Calu3 (cell line): ENCODE measurements around the gene SLIT3. TPM values are rescaled to one million over a fixed set of nuclear protein-coding genes. Genes with fewer than 3 reads are reported as not detected.

Experiments used
- BruUV-seq: library from RNA; stranded (reverse); fragments of 400-500 nt; replicated peaks from 2 replicates; lab custom pipeline; 2021; lab: Mats Ljungman, UMichigan
- CTCF ChIA-PET: fragments of 300-600 bp; sonication (Branson Sonifier 250); formaldehyde crosslinking; loops from one replicate; lab custom pipeline; 2022; ENCODE audit warnings: antibody characterized with exemption; lab: Charles Lee
- DNase-seq: peaks from one replicate; pipeline ENCODE4 v3.0.0; 2022
- H3K27ac Mint-ChIP-seq: one replicate; pipeline ENCODE4 v1.8.0; 2022; ENCODE audit warnings: mixed read lengths; ENCODE audit not compliant: unreplicated experiment
- H3K27me3 Mint-ChIP-seq: one replicate; pipeline ENCODE4 v1.8.0; 2022; ENCODE audit warnings: mixed read lengths; ENCODE audit not compliant: unreplicated experiment
- H3K36me3 Mint-ChIP-seq: one replicate; pipeline ENCODE4 v1.8.0; 2022; ENCODE audit warnings: mild to moderate bottlenecking, moderate library complexity, mixed read lengths; ENCODE audit not compliant: insufficient read depth, unreplicated experiment
- H3K4me1 Mint-ChIP-seq: one replicate; pipeline ENCODE4 v1.8.0; 2022; ENCODE audit warnings: mild to moderate bottlenecking, low read depth, mixed read lengths; ENCODE audit not compliant: unreplicated experiment
- H3K4me3 Mint-ChIP-seq: one replicate; pipeline ENCODE4 v1.8.0; 2022; ENCODE audit warnings: mild to moderate bottlenecking, low read depth, moderate library complexity, mixed read lengths; ENCODE audit not compliant: unreplicated experiment
- H3K9me3 Mint-ChIP-seq: one replicate; pipeline ENCODE4 v1.8.0; 2022; ENCODE audit warnings: low read depth, mixed read lengths; ENCODE audit not compliant: unreplicated experiment
- intact Hi-C: fragments of 100-400 bp; cut with micrococcal nuclease; formaldehyde crosslinking; loops from one replicate; pipeline ENCODE4 v1.10.0; 2022; ENCODE audit not compliant: unreplicated experiment
- total RNA-seq: library from RNA; stranded (reverse); gene quantifications from 2 replicates; pipeline ENCODE4 v1.2.3, GENCODE V29; 2022
- TF ChIP-seq, protein P1 (sequence below): fragments of 200-600 bp; IDR thresholded peaks from one replicate; pipeline ENCODE4 v1.8.0; 2022; ENCODE audit warnings: antibody characterized with exemption; ENCODE audit not compliant: unreplicated experiment

Gene SLIT3
- total RNA-seq, 1 experiment from 2014 or later, result not detected

DNA sequence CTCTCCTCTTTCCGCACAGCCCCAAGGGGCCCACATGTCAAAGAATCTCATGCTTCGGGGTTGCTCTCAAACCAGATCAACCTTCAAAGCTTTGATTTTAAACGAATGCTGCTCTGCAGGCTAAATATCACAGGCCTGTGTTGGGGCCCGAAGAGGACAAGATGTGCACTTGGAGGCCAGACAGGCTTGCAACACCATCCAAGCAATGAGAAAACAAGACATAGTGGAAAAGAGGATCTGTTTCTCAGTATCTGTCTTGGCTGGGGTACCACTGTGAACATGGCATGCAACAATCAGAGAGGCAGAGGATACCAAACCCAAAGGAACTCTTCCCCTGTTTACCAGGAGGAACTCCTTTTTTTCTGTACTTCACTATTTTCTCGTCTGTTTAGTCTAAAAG, 321.8 kb downstream of the SLIT3 start:
- no peaks in the 10 kb centered on the region for H3K9me3 Mint-ChIP-seq
- TF ChIP-seq, protein P1, sequence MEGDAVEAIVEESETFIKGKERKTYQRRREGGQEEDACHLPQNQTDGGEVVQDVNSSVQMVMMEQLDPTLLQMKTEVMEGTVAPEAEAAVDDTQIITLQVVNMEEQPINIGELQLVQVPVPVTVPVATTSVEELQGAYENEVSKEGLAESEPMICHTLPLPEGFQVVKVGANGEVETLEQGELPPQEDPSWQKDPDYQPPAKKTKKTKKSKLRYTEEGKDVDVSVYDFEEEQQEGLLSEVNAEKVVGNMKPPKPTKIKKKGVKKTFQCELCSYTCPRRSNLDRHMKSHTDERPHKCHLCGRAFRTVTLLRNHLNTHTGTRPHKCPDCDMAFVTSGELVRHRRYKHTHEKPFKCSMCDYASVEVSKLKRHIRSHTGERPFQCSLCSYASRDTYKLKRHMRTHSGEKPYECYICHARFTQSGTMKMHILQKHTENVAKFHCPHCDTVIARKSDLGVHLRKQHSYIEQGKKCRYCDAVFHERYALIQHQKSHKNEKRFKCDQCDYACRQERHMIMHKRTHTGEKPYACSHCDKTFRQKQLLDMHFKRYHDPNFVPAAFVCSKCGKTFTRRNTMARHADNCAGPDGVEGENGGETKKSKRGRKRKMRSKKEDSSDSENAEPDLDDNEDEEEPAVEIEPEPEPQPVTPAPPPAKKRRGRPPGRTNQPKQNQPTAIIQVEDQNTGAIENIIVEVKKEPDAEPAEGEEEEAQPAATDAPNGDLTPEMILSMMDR, result no peak
- H3K27ac Mint-ChIP-seq, result no peak overlapping the region
- intact Hi-C loops, result no loop called here
- H3K36me3 Mint-ChIP-seq, result no peaks in the 10 kb centered on the region
- BruUV-seq, result no TSS peak
- H3K4me3 Mint-ChIP-seq, result no peak overlapping the region
- CTCF ChIA-PET, result no interaction called here
- H3K4me1 Mint-ChIP-seq, result no peaks in the 10 kb centered on the region
- H3K27me3 Mint-ChIP-seq, result peaks cover 53% of the 10 kb centered on the region
- no peak for DNase-seq

DNA sequence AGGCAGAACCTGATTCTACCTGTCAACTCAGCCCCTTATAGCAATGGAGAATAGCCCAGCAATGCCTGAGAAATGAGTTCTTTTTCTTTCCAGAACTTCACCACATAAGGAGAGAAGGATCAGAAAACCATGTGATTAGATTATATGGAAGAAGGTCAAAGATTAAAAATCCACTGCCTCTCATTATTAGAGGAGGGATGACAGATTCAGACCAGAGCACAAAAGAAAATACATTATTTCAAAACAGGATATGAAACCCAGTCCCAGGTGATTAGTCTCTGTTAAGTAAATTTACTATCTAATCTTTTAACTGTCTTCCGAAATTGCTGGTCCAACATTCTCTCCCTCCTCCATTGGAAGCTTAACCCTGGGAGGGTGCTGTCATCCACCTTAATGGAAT, 322.4 kb downstream of the SLIT3 start:
- Mint-ChIP-seq H3K4me3 (no peak overlapping the region), H3K27me3 (peaks cover 60% of the 10 kb centered on the region), H3K9me3 (no peaks in the 10 kb centered on the region), H3K4me1 (no peaks in the 10 kb centered on the region), H3K36me3 (no peaks in the 10 kb centered on the region), H3K27ac (no peak overlapping the region)
- intact Hi-C loops, result no loop called here
- DNase-seq, result no peak
- TF ChIP-seq, protein P1, result no peak
- no TSS peak for BruUV-seq
- CTCF ChIA-PET, result interaction anchor here (0.7 kb wide), 1 partner anchor 54 kb away, joined by 3 read pairs; no protein-coding TSS in a partner anchor

GRCh38 chr5:168978015-168978414, 322.9 kb downstream of the SLIT3 start:
- TF ChIP-seq, protein P1, result no peak
- no peak overlapping the region for H3K4me3 Mint-ChIP-seq
- H3K4me1 Mint-ChIP-seq, result no peaks in the 10 kb centered on the region
- CTCF ChIA-PET, result no interaction called here
- H3K27ac Mint-ChIP-seq, result no peak overlapping the region
- H3K9me3 Mint-ChIP-seq, result no peaks in the 10 kb centered on the region
- BruUV-seq, result no TSS peak
- intact Hi-C loops, result no loop called here
- H3K27me3 Mint-ChIP-seq, result peaks cover 65% of the 10 kb centered on the region
- no peaks in the 10 kb centered on the region for H3K36me3 Mint-ChIP-seq
- DNase-seq, result no peak

DNA sequence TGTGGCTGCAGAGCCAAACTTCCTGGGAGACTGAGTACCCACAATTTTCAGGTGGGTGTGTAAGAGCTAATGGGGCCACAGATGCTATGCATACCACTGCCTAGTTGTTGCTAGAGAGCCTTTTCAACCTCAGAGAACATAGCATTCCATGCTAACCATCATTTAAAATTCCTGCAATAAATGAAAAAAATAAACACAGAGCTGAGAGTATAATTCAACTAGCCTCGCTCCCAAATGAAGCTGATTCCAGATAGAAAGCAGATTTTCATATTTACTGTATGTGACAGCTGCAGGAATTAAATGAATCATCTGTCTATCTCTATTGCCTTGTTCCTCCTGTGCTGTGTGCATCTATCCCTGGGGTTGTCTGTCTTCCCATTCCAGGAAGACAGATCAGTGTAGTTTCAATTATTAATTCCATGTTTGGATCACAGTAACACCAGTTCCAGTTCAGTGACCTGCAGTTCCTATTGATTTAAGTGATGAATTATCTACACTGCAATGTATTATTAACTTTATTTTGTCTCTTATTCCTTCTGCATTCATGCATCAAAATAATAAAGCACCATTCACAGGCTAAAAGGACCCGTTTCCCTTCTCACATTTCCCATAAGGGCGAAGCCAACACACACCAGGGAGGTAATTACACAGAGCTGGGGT, 324.5 kb downstream of the SLIT3 start:
- no TSS peak for BruUV-seq
- Mint-ChIP-seq H3K9me3 (no peaks in the 10 kb centered on the region), H3K27me3 (peaks cover 72% of the 10 kb centered on the region), H3K4me3 (no peak overlapping the region), H3K36me3 (no peaks in the 10 kb centered on the region), H3K27ac (no peak overlapping the region), H3K4me1 (no peaks in the 10 kb centered on the region)
- intact Hi-C loops, result no loop called here
- TF ChIP-seq, protein P1, result no peak
- no peak for DNase-seq
- CTCF ChIA-PET, result interaction anchor here (0.6 kb wide), 1 partner anchor 10 kb away, joined by 3 read pairs; no protein-coding TSS in a partner anchor
